ENCODE data around the gene ADAMTS9.

Gene ADAMTS9

DNA sequence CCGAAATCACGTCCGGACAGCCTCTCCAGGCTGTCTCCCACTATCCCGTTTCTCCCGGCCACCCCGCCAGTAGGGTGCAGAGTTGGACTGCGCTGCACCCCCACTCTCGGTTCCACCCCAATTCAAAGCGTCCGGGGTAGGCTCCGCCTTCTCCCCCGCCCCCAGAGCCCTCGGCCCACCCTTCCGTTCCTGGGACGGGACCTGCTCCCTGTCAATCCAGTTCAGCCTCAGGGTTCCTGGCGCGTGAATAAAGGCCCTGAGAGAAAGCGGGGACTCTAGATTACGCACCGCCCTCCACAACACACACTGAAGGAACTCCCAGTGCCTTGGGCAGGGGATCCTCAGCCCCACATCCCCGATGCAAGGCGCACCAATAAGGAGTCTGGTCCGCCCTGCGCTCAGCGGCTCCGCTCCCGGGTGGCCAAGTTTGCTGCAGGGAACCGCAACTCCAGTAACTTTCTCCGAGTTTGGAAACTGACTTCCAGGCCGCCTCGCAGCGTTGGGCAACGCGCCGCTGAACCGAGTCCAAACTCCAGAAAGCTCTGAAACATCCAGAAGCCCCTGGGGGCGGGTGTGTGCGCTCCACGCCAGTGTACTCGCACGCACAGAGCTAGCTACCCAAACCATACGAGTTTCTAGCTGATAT, 1.9 kb downstream of the ADAMTS9 start:
- DNase-seq, result no peak

DNA sequence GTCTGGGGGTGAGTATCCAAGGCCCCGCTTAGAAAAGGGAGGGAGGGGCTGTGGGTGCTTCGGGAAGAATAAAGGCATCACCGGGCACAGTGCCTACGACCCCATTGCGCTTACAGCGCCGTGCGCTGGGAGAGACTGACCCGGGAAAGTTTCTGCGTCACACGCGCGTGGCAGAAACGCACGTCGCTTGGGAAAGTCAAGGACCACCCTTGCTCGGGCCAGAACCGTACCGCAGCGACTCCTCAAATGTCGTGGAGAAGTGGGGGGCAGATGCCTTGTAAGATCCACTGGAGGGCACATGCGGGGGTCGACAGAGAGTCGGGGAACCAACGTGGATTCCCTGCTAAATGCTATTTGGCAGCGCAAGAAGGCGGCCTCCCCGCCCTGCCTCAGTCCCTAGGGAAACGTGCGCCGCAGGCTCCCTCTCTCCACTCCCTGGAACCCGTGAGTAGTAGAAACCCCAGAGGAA, 2.4 kb downstream of the ADAMTS9 start:
- DNase-seq, result no peak

DNA sequence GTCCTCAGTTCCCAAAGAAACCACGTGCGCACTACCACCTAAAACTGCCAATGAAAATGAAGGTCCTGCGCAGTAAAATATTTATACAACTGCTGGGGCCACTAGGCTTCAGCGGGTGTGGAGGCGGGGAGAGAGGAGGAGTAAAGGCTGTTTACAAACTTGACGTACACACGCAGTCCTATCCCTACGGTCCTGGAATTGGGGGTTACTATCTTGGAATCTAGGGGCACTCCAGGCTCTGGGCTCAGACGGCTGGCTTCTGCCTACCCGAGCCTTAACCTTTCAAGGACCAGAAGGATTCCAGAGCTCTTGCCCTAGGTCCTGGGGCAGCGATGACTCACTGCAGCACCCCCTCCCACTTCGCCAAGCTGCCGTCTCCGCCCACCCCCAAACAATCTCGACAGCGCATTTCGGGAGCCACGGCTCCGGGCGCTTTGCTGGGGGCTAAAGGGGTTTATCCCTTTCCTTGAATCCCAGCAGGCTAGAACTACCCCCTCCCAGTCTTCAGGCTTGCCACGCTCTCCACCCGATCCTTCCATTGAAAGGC, 3.0 kb downstream of the ADAMTS9 start:
- DNase-seq, result no peak

DNA sequence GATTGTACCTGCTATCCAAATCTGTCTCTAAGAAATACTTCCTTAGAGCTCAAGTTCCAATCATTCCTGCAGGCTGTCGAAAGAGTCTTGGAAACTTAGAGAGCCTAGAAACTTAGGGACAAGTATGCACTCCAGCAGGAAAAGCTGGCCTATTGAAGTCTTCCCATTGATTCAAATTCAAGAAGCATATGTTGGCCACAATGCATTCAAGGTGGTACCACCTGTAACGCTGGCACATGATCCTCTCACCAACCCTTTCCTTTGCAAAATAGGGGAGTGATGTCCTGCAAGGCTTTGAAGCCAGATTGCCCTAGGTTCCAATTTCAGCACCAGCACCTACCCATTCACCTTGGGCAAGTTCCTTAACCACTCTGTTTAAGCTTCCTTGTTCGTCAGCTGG, 6.0 kb downstream of the ADAMTS9 start:
- DNase-seq, result no peak

DNA sequence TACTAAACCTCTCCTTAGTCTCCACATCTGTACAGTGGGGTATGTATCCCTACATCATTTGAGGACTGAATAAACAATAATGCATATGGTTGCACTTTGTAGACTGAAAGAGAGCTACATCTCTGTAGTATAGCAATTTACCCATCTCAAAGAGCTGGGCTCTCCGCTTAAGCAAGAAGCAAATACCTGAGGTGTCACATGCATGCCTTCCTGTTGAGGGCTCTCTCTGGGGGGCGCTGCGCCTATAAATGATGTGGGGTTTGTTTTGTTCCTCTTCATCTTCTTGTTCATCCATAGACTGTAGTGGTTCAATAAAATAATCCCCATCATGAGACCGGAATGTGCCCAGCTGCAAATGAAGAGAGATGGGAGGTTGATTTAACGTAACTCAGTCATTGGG, 6.8 kb downstream of the ADAMTS9 start:
- DNase-seq, result no peak

DNA sequence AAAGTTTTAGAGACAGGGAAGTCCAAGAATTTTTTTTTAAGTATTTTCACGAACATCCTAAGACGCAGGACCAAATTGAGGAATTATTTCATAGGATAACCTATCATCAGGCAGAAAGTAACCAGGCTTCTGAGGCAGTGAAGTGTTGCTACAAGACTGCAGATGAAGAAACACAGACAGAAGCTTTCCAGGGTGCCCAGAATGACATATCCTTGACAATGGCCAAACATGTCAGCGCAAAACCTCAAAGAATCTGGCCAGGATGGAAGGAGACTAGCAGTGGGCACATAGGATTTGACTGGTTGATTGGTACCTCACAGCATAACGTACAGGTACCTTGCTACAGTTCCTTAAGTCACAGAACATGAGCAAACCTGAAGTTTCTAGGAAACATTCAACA, 7.5 kb downstream of the ADAMTS9 start:
- no peak for DNase-seq

DNA sequence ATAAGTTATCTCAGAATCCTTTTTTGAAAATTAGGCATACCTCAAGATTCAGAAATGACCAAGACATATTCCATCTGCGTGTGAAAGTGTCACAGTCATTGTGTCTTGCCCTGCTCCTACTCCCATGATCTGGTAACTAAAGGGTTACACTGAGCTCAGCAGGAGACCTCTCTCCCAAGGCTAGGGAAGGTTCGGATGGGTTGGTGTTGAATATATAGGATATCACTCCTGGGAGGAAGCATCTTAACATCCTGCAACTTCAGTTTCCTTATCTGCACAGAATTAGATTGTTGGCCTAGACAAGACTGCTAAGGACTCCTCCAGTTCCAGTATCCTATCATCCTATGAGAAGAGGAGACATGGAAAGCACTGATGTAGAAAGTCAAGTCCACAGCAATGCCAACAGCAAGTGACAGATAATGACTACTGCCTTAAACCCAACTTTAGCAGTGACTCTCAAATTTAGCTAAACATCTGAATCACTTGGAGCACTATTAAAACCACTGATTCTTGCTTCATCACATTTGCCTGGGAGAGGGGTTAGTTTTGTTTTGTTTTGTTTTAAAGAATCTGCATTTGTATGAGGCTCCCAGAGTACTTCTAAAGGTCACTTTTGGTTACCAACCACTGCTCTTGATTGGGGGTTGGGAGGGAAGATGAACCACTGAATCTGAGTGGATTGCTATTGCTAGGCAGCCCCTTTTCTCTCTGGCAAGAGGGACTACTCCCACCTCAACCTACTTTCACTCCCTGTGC, 9.7 kb downstream of the ADAMTS9 start:
- no peak for DNase-seq

DNA sequence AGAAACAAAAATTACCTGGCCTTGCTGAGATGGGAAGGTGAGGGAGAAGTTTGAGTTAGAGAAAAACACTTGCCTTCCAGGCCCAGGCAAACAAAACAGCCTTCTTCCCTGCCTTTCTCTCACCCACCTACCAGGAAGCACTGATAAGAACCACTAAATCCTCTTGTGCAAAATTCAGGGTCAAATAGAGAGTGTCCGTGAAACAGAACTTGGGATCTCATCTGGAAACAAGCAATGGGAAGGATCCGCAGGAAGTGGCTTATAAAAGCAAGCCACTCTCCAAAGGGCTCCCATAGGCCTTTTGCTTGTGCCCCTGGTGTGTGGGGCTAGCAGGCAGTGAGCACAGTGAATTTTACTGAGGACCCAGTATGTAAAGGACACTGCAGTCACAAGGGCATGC, 11.0 kb downstream of the ADAMTS9 start:
- no peak for DNase-seq

DNA sequence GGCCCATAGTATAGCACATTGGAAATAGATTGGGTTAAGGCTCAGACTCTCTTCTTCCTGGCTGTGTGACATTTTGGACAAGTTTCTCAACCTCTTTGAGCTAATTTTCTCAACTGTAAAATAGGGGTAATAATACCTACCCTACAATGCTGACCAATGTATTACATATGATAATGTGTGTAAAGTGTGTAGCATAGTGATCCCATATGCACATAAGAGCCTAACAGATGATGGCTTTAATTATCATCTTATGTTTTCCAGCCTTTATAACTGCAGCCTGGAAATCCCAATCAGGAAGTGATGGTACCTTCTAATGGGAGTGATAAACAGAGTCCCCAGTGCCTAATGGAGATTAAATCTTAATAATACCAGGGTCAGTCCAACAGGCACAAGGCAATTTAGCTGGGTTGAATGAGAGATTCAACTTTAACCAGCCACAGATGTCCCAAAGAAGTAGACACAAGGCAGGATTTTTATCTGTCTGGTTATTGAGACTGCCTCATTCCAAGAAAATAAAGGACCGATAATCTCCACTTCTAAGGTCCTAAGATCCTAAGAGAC, 12.0 kb downstream of the ADAMTS9 start:
- no peak for DNase-seq

DNA sequence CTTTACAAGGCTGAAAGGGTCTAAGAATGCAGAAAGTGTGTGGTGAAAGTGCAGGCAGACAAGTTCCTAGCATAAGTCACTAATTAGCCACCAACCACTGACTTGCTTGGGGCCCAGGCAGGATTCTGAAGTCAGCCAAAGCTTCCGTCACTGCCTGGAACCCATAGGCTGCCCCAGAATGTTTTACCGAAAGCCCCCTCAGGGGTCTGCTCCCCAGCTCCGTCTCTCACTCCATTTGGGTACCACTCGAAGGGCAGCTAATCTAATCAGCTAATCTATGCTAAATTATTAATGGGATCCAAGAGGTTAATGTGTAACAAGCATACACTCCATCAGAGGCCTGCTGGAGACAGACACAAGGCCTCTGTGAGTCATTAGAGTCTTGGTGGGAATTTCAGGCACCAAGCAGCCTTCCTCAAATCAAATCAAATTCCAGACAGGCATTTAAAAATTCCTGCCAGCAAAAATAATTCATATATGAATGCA, 13.2 kb downstream of the ADAMTS9 start:
- DNase-seq, result no peak

DNA sequence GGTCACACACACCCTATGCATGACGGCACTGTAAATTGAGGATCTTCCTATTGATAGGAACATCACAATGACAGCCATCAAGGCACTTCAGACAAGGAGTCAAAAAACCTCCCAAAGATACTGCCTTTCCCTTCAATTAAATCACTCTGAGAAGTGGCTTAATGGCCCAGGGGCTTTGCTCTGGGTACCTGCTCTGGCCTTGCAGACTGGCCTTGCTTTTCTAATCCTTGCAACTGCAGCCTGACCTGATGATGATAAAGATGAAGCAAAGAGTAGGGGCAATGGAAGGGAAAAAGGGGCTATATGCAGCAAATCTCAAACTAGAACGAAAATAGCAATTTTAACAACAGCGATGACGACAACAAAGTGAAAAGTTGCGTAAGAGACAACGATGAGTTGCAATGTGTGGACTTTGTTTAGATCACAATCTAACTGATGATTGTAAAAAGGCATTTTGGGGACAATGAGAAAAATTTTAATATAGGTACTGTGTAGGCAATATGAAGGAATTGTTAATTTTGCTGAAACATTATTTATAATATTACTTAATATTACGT, 14.6 kb downstream of the ADAMTS9 start:
- no peak for DNase-seq

DNA sequence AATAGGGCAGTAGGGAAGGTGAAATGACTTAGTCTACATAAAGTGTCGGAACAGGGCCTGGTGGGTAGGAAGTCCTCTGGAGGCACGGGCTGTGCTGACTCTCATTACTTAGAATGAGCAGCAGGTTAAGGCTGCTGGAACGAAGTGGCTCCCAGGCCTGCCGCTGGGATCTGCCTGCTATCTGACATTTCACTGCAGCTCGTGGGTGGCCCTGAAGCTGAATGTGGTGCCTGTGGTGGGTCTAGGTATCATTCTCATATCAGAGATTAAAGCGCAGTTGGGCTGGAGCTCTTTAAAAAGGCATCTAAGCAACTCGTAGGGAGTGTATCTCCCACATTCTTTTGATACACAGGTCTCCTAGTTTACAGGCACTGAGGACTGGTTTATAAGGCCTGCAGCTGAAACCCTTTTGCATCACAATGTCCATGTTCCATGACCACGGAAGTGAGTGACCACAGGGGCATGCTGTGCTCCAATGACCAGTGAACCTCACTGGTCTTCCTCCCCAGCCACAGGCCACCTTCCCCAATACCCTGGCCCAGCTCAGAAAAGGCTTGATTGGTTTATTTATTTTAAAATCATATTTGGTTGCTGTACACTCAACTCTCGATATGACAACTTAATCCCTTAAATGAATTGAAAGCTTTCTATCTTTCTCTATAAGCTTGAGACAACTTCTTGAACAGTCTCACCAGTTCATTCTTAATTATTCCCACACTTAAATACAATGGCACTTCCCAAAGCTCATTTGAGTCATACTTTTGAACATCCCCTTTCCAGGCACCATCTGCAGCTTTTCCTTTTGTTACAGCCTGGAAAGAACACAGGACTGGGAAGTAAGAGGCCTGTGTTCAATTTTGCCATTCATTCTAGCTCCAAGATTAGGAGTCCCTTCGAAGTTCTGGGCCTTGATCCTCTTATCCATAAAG, 19.0 kb downstream of the ADAMTS9 start:
- no peak for DNase-seq

DNA sequence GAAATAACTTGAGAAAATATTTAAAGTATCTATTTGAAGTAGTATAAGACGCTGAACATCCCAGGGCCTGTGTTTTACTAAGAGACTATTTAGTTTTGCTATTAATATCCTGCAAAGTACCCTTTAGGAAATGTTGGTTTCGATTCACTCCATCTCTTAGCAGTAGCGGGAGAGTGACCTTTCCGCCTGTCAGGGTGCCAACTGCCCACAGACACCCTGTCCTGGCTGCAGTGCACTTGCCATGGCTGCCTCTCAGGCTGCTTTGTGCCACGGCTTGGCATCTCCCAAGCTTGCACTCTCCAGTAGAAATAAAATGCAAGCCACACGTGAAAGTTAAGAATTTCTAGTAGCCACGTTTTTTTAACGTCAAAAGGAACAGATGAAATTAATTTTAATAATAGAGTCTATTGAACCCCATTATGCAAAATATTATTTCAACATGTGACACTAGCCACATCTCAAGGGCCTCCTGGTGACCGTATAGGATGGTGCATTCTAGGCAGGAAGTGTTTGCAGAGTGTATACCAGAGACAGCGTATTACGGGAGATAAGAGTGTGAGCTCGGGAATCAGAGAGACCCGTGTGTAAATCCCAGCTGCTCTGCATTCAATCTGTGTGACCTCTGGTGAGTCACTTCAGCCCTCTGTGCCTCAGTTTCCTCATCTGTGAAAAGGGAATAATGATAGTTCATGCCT, 19.8 kb downstream of the ADAMTS9 start:
- no peak for DNase-seq

DNA sequence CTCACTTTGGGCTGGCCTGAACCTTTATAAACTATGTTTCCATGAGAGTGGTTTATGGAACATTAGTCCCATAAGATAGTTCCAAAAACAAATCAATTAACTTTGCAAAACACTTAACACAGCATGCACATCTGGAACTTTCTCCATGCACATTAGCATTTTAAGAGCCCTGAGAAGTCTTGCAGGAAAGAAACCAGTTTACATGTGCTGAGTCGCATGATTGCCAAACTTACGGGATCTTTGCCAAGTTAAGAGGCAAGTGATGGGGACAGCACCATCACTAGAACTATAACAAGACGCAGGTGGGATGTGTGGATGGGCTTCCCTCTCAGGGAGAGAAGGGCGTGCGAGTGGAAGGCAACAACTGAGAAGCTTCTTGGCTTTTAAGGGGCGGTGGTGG, 20.7 kb downstream of the ADAMTS9 start:
- no peak for DNase-seq

DNA sequence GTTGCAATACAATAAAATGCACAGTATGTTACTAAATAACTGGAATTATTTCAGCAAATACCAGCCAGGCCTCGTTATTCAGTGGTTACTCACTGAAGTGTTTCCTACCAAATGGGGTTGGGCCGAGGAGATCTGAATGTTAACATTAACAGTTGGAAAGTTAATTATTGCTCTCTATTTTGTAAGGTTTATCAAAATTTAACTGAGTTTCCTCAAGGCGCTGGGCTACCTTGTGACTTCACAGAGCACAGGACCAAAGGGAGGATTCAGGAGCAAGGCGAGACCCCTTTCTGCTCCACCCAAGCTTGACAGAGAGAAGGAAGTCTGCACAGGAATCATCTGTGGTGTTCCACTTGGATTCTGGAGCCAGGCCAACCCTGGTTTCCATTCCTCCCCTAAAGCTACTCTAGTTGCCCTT, 21.6 kb downstream of the ADAMTS9 start:
- DNase-seq, result no peak

DNA sequence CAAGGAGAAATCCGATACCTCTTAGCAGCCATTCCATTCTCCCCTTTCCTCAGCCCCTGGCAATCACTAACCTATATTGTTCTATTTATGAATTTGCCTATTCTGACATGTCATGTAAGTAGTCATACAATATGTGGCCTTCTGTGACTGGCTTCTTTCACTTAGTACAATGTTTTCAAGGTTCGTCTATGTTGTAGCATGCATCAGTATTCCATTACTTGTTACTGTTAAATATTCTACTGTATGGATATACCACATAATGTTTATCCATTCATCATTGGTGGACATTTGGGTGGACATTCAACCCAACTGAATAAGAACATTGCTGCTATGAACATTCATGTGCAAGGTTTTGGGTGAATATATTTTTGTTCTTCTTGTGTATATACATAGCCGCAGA, 23.4 kb downstream of the ADAMTS9 start:
- no peak for DNase-seq

DNA sequence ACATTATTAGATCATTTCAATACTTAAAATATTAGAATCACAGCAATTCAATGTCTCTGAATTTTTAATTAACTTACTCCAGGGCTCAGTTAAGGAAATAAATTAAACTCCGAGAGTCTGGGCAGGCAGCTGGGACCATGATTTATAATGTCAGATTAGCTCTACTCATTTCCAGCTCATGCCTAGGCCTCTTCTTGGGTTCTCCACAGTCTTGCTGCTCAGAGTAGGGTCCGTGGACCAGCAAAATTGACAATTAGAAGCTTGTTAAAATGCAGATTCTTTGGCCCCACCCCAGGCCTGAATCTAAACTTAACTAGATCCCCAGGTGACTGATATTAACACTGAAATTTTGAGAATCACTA, 28.2 kb downstream of the ADAMTS9 start:
- no peak for DNase-seq

DNA sequence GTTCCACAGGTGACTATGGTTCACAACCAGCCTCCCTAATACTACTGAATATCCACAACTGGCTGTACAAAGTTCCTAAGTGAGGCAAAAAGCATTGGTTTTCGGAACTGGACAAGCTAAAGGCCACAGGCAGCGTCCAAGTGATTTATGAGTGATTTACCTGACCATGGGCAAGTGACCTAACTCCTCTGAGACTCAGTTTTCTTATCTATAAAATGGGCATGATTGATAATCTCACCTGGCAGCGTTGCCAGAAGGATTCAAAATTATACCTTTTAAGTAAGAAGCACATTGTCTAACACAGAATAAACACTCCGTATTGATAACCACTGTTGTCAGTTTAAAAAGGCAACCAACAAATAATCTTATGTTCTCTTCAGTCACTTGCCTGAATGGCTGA, 29.8 kb downstream of the ADAMTS9 start:
- DNase-seq, result no peak

DNA sequence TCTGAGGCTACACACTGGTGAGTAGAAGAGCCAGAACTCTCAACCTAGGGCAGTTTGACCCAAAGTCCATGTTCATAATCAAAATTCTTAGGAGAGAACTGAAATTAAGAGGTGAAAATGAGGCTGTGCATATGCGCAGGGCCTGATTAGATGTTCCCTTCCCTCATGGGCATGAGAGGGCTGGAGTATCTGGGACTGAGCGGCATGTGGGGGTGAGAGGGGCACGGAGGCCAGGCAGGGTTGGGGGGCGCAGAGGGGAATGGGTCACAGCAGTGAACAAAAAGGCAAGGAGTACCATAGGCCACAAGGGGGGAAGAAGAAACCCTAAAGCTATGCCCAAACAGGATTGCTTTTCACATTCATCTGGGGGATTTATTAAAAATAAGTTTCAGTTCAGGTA, 31.3 kb downstream of the ADAMTS9 start:
- DNase-seq, result no peak

DNA sequence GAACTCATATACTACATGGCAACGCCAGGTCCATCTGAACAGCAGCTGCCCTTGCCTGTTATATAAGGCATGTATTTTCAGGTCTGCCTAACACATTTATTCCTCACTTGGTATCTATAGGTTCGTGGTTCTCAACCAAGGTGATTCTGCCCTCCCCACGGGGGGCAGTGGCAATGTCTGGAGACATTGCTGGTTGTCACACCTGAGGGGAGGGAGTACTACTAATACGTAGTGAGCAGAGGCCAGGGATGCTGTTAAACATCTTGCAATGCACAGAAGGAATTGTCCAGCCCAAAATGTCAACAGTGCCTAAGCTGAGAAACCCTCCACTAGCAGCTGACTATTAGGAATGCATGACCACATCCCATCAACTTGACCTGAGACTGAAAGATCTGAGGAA, 32.6 kb downstream of the ADAMTS9 start:
- DNase-seq, result no peak

DNA sequence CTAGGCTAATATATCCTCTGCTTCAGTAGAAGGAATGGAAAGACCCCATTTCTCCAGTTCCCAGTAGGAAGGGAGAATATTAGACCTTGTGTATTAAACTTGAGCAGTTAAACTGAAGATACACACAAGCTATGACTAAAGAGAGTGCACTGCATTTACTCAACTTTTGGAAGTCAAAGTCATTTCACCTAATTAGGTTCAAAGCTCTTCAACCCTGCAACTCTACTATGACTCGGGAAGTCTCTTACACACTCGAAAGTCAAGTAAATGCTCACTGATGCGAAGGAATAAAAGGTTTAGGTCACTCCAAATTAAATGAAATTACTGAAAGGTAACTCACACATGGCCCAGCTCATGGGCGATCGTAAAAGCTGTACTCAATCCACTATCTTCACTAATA, 33.8 kb downstream of the ADAMTS9 start:
- no peak for DNase-seq

DNA sequence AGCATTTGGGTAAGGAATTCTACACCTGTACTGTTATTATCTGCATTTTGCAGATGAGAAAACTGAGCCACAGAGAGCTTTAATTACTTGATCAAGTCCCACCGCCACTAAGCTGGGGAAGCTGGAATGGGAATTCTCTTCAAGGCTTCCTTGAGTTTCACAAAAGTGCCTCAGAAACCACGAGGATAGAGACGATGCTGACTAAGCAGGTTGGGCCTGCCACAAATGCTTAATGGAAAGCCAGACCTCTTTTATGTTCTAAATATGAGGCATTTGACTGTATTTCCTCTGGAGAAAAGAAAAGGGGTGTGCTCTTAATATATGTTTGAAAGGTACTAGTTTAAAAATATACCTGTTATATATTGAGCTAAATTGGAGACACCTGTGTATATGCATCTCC, 34.7 kb downstream of the ADAMTS9 start:
- DNase-seq, result no peak

Measured in T-helper 1 cell (primary cell).